ENCODE data around the gene TOGARAM1. TPM values are rescaled to one million over a fixed set of nuclear protein-coding genes. Genes with fewer than 3 reads are reported as not detected.

TOGARAM1 gene
- total RNA-seq, 1 donor from 2014 or later, result 12.2 TPM

GRCh38 chr14:44940211-44940610 is 21.8 kb upstream of the TOGARAM1 start:
- no peaks in the 10 kb centered on the region for H3K27me3 ChIP-seq (ENCODE audit: control insufficient read depth, insufficient read depth, low read length)
- H3K36me3 ChIP-seq (ENCODE audit: control insufficient read depth, insufficient read depth, low read length), result no peaks in the 10 kb centered on the region
- DNase-seq (ENCODE audit: low read depth), result no peak
- no peak overlapping the region for H3K4me3 ChIP-seq (ENCODE audit: low read depth, low read length)
- no peak for TF ChIP-seq CTCF (IDR thresholded peaks at IDR 0.05; ENCODE audit: insufficient read depth, low read length, poor library complexity, severe bottlenecking)

- Histone ChIP-seq H3K36me3 (ENCODE audit: control insufficient read depth, insufficient read depth, low read length) (no peaks in the 10 kb centered on the region), H3K4me3 (ENCODE audit: low read depth, low read length) (no peak overlapping the region), H3K27me3 (ENCODE audit: control insufficient read depth, insufficient read depth, low read length) (no peaks in the 10 kb centered on the region)
- no peak for DNase-seq (ENCODE audit: low read depth)
- TF ChIP-seq CTCF (IDR thresholded peaks at IDR 0.05; ENCODE audit: insufficient read depth, low read length, poor library complexity, severe bottlenecking), result no peak
Observed at GRCh38 chr14:44940944-44941343, 21.0 kb upstream of the TOGARAM1 start.

GRCh38 chr14:44941591-44941990 is 20.4 kb upstream of the TOGARAM1 start:
- TF ChIP-seq CTCF (IDR thresholded peaks at IDR 0.05; ENCODE audit: insufficient read depth, low read length, poor library complexity, severe bottlenecking), result no peak

GRCh38 chr14:44942436-44942835 is 19.6 kb upstream of the TOGARAM1 start:
- no peaks in the 10 kb centered on the region for H3K27me3 ChIP-seq (ENCODE audit: control insufficient read depth, insufficient read depth, low read length)
- H3K36me3 ChIP-seq (ENCODE audit: control insufficient read depth, insufficient read depth, low read length), result peaks cover 1% of the 10 kb centered on the region
- no peak overlapping the region for H3K4me3 ChIP-seq (ENCODE audit: low read depth, low read length)

More at GRCh38 chr14:44941591-44941990, 20.4 kb upstream of the TOGARAM1 start:
- Histone ChIP-seq H3K4me3 (ENCODE audit: low read depth, low read length) (no peak overlapping the region), H3K36me3 (ENCODE audit: control insufficient read depth, insufficient read depth, low read length) (no peaks in the 10 kb centered on the region), H3K27me3 (ENCODE audit: control insufficient read depth, insufficient read depth, low read length) (no peaks in the 10 kb centered on the region)
- no peak for DNase-seq (ENCODE audit: low read depth)

GRCh38 chr14:44944107-44944506 is 17.9 kb upstream of the TOGARAM1 start:
- peaks cover 1% of the 10 kb centered on the region for H3K36me3 ChIP-seq (ENCODE audit: control insufficient read depth, insufficient read depth, low read length)
- TF ChIP-seq CTCF (IDR thresholded peaks at IDR 0.05; ENCODE audit: insufficient read depth, low read length, poor library complexity, severe bottlenecking), result no peak
- no peak for DNase-seq (ENCODE audit: low read depth)
- H3K4me3 ChIP-seq (ENCODE audit: low read depth, low read length), result no peak overlapping the region
- H3K27me3 ChIP-seq (ENCODE audit: control insufficient read depth, insufficient read depth, low read length), result no peaks in the 10 kb centered on the region

More at GRCh38 chr14:44942436-44942835, 19.6 kb upstream of the TOGARAM1 start:
- TF ChIP-seq CTCF (IDR thresholded peaks at IDR 0.05; ENCODE audit: insufficient read depth, low read length, poor library complexity, severe bottlenecking), result no peak
- DNase-seq (ENCODE audit: low read depth), result no peak

GRCh38 chr14:44945264-44945663 is 16.7 kb upstream of the TOGARAM1 start:
- no peak for DNase-seq (ENCODE audit: low read depth)
- TF ChIP-seq CTCF (IDR thresholded peaks at IDR 0.05; ENCODE audit: insufficient read depth, low read length, poor library complexity, severe bottlenecking), result no peak
- no peaks in the 10 kb centered on the region for H3K27me3 ChIP-seq (ENCODE audit: control insufficient read depth, insufficient read depth, low read length)
- no peak overlapping the region for H3K4me3 ChIP-seq (ENCODE audit: low read depth, low read length)
- H3K36me3 ChIP-seq (ENCODE audit: control insufficient read depth, insufficient read depth, low read length), result peaks cover 1% of the 10 kb centered on the region

Data from kidney epithelial cell (primary cell).